K562 (cell line): ENCODE results near the gene DIS3L. TPM values are rescaled to one million over a fixed set of nuclear protein-coding genes. Genes with fewer than 3 reads are reported as not detected.

Source experiments
- ATF1 ChIP-seq, 2 experiments: fragments of 450-650 bp in 1 of 2; IDR thresholded peaks; 2 replicates each; pipeline ENCODE4 v1.6.1; 2016; ENCODE audit warnings: missing compliant biosample characterization in 1 of 2, missing genetic modification characterization in 1 of 2
- ATF4 ChIP-seq: fragments of 450-650 bp; formaldehyde crosslinking; IDR thresholded peaks from 2 replicates; pipeline ENCODE4 v1.4.0; 2022; ENCODE audit warnings: mild to moderate bottlenecking, moderate library complexity
- CBX1 ChIP-seq: sonication (generic); IDR thresholded peaks from 2 replicates; pipeline ENCODE4 v1.6.1; 2016; ENCODE audit warnings: antibody characterized with exemption, low read depth, mild to moderate bottlenecking
- CSDE1 ChIP-seq, 2 experiments: fragments of 450-650 bp; IDR thresholded peaks; 2 replicates each; pipeline ENCODE4 v1.6.1; 2016; ENCODE audit warnings: mild to moderate bottlenecking in 1 of 2
- DMBX1 ChIP-seq: fragments of 250-450 bp; sonication (Bioruptor Pico); IDR thresholded peaks from 2 replicates; pipeline ENCODE4 v1.8.0; 2022; ENCODE audit warnings: inconsistent platforms, mild to moderate bottlenecking, moderate library complexity, borderline replicate concordance
- E2F3 ChIP-seq: fragments of 250-450 bp; sonication (Bioruptor Pico); IDR thresholded peaks from 2 replicates; pipeline ENCODE4 v1.4.0; 2020; ENCODE audit warnings: mild to moderate bottlenecking
- ELF1 ChIP-seq: fragments of 200-800 bp; sonication (Bioruptor generic); IDR thresholded peaks from 2 replicates; pipeline ENCODE4 v1.6.1; 2016; ENCODE audit warnings: missing genetic modification characterization, missing compliant biosample characterization
- ELF4 ChIP-seq: fragments of 450-650 bp; formaldehyde crosslinking; IDR thresholded peaks from 2 replicates; pipeline ENCODE4 v1.4.0; 2022; ENCODE audit warnings: missing genetic modification characterization
- EP400 ChIP-seq: fragments of 450-650 bp; IDR thresholded peaks from 2 replicates; pipeline ENCODE4 v1.6.1; 2017; ENCODE audit warnings: antibody characterized with exemption, mild to moderate bottlenecking, moderate library complexity
- HES1 ChIP-seq: fragments of 450-650 bp; IDR thresholded peaks from 2 replicates; pipeline ENCODE4 v1.6.1; 2016; ENCODE audit warnings: low read depth, mild to moderate bottlenecking, moderate library complexity
- JUN ChIP-seq, 2 experiments: sonication (generic) in 1 of 2; formaldehyde crosslinking in 1 of 2; IDR thresholded peaks; 2 replicates each; pipeline versions ENCODE4 v1.6.1 to v1.8.0; 2012 to 2022; ENCODE audit warnings: borderline replicate concordance in 2 of 2, mild to moderate bottlenecking in 2 of 2, improper control_type of control experiment in 1 of 2, low read depth in 1 of 2, low read length in 1 of 2, missing genetic modification reagents in 1 of 2
- KDM2B ChIP-seq: fragments of 250-450 bp; sonication (Bioruptor Pico); IDR thresholded peaks from 2 replicates; pipeline ENCODE4 v1.8.0; 2021; ENCODE audit warnings: mild to moderate bottlenecking, moderate library complexity
- KDM5B ChIP-seq: fragments of 200-600 bp; sonication (generic); IDR thresholded peaks from 2 replicates; pipeline ENCODE4 v1.6.1; 2012; ENCODE audit warnings: low read depth, mild to moderate bottlenecking, moderate library complexity, low read length, control low read depth, inconsistent platforms; ENCODE audit not compliant: insufficient replicate concordance
- KHSRP ChIP-seq: fragments of 450-650 bp; IDR thresholded peaks from 2 replicates; pipeline ENCODE4 v1.6.1; 2017
- MAFG ChIP-seq: fragments of 450-650 bp; conservative IDR thresholded peaks from 2 replicates; pipeline ENCODE4 v1.6.1; 2016; ENCODE audit warnings: missing genetic modification characterization, missing compliant biosample characterization
- MAX ChIP-seq: sonication (generic); formaldehyde crosslinking; IDR thresholded peaks from 2 replicates; pipeline ENCODE4 v1.9.0; 2022; ENCODE audit warnings: mild to moderate bottlenecking, missing genetic modification reagents
- MEF2A ChIP-seq: IDR thresholded peaks from 2 replicates; pipeline ENCODE4 v1.6.1; 2011; ENCODE audit warnings: low read depth, mild to moderate bottlenecking, low read length, moderate library complexity; ENCODE audit not compliant: control insufficient read depth
- MXI1 ChIP-seq: IDR thresholded peaks from 2 replicates; pipeline ENCODE4 v1.6.1; 2011; ENCODE audit warnings: low read depth, mild to moderate bottlenecking, improper control_type of control experiment, low read length
- MYC ChIP-seq, 2 experiments: fragments of 250-450 bp in 1 of 2; sonication (Bioruptor Pico) in 1 of 2; IDR thresholded peaks; 2 replicates each; pipeline versions ENCODE4 v1.5.1 to v1.6.1; 2012 to 2021; ENCODE audit warnings: low read depth in 2 of 2, borderline replicate concordance in 1 of 2, improper control_type of control experiment in 1 of 2, low read length in 1 of 2, mild to moderate bottlenecking in 1 of 2, moderate library complexity in 1 of 2
- NFRKB ChIP-seq: fragments of 450-650 bp; IDR thresholded peaks from 2 replicates; pipeline ENCODE4 v1.6.1; 2016; ENCODE audit warnings: low read depth
- TCFL5 ChIP-seq: fragments of 250-450 bp; sonication (Bioruptor Pico); conservative IDR thresholded peaks from 2 replicates; pipeline ENCODE4 v1.6.1; 2021; ENCODE audit warnings: mild to moderate bottlenecking, moderate library complexity, matching md5 sums
- U2AF1 ChIP-seq: fragments of 200-400 bp; formaldehyde crosslinking; optimal IDR thresholded peaks from 2 replicates; pipeline ENCODE3; 2017; ENCODE audit warnings: mild to moderate bottlenecking, low read depth, low read length, moderate library complexity
- ZNF668 ChIP-seq: fragments of 250-450 bp; sonication (Bioruptor Pico); IDR thresholded peaks from 2 replicates; pipeline ENCODE4 v1.8.0; 2022; ENCODE audit warnings: mild to moderate bottlenecking, inconsistent platforms
- polyA plus RNA-seq, 8 experiments: library from polyadenylated mRNA; depleted of rRNA in 4 of 8; stranded (reverse) in 5 of 8; unstranded in 3 of 8; fragments of >200 nt; fragmentation: Nextera tagmentation in 2 of 8; fragmentation: Illumina TruSeq in 1 of 8; extraction: Ambion mirVana in 2 of 8; extraction: Trizol in 1 of 8; gene quantifications; 2 replicates each; pipeline versions ENCODE4 v1.2.1 to v1.2.3, GENCODE V29; 2011 to 2014; ENCODE audit warnings: inconsistent platforms in 1 of 8, missing spikeins in 1 of 8
- total RNA-seq, 7 experiments: library from RNA; depleted of rRNA in 6 of 7; stranded (reverse); fragments of >200 nt in 6 of 7; fragmentation: Illumina TruSeq in 2 of 7; extraction: Trizol in 2 of 7; gene quantifications; 2 replicates each; pipeline versions ENCODE4 v1.2.1 to v1.2.3, GENCODE V29; 2011 to 2021; ENCODE audit warnings: low replicate concordance in 1 of 7

DIS3L gene
- total and polyA plus RNA-seq, 9 of the 15 experiments (the other 6 are each of a cell fraction or from before 2014, with no cell fraction given): 5.9 to 34.6 (median 16.9) TPM

GRCh38 chr15:66292571-66293418, 573 bp upstream of the DIS3L start (continued):
- TF ChIP-seq MAFG (tag): 0 out of 2 replicates have a peak, but pooled peaks have one; percentile 5
- no peak for TF ChIP-seq U2AF1
- TF ChIP-seq ZNF668 (CRISPR knock-in tag): no peak
- no peak for TF ChIP-seq MAX (CRISPR knock-in tag)
- no peak for TF ChIP-seq E2F3
- TF ChIP-seq MYC (IDR thresholded peaks at IDR 0.05; ENCODE audit: low read depth, low read length): no peak
- TF ChIP-seq MYC (CRISPR knock-in tag; IDR thresholded peaks at IDR 0.05; ENCODE audit: borderline replicate concordance, low read depth): peak; percentile 47; the same call in 1 of the 2 replicates
- TF ChIP-seq KDM2B (CRISPR knock-in tag): no peak
- TF ChIP-seq KHSRP: no peak
- no peak for TF ChIP-seq CBX1
- TF ChIP-seq ELF4: no peak
- no peak for TF ChIP-seq ATF1 (CRISPR knock-in tag; IDR thresholded peaks at IDR 0.05)
- TF ChIP-seq ATF1 (tag; IDR thresholded peaks at IDR 0.05): no peak
- no peak for TF ChIP-seq ATF4
- no peak for TF ChIP-seq MXI1
- 0 out of 2 replicates have a peak, but pooled peaks have one; percentile 16 for TF ChIP-seq DMBX1
- TF ChIP-seq ELF1: no peak
- TF ChIP-seq HES1: no peak
- no peak for TF ChIP-seq MEF2A
- no peak for TF ChIP-seq TCFL5 (CRISPR knock-in tag)
- peak; percentile 53; the same call in 1 of the 2 replicates for TF ChIP-seq NFRKB
- 0 out of 2 replicates have a peak, but pooled peaks have one; percentile 26 for TF ChIP-seq EP400
- TF ChIP-seq KDM5B: peak; percentile 56
- no peak for TF ChIP-seq CSDE1 (IDR thresholded peaks at IDR 0.05)
- no peak for TF ChIP-seq JUN (IDR thresholded peaks at IDR 0.05; ENCODE audit: borderline replicate concordance, low read depth, low read length)
- TF ChIP-seq JUN (CRISPR knock-in tag; IDR thresholded peaks at IDR 0.05; ENCODE audit: borderline replicate concordance): no peak
